ENCODE results near the gene FBLN2. TPM values are rescaled to one million over a fixed set of nuclear protein-coding genes. Genes with fewer than 3 reads are reported as not detected.

The FBLN2 gene
- polyA plus RNA-seq, 1 of the 3 experiments (the other 2 are of a cell fraction): 5.2 TPM

GRCh38 chr3:13515786-13516759 lies 32.9 kb upstream of the FBLN2 start:
- H3K27ac ChIP-seq (ENCODE audit: low read depth in 2 of 2, low read length in 1 of 2): no peak overlapping the region
- no peak overlapping the region for H3K4me2 ChIP-seq
- ChIA-PET POLR2A (interaction anchor here (1.0 kb wide), 1 partner anchor 9 kb away, joined by 3 read pairs; no protein-coding TSS in a partner anchor), CTCF (interaction anchor here (0.7 to 29.6 kb wide), 5 partner anchors 16 to 365 kb away, joined by 3 to 872 read pairs (median 7); partner anchors contain the start of gene WNT7A)
- no peaks in the 10 kb centered on the region for H3K9me2 ChIP-seq
- H3K27me3 ChIP-seq (ENCODE audit: insufficient read depth): no peaks in the 10 kb centered on the region
- DNase-seq: no peak
- H3K36me3 ChIP-seq (replicated peaks in 1 of 2; ENCODE audit: control insufficient read depth in 1 of 2, insufficient read depth in 2 of 2, low read length in 1 of 2): no peaks in the 10 kb centered on the region
- H3K9ac ChIP-seq: no peak overlapping the region
- no peak overlapping the region for H2AFZ ChIP-seq (ENCODE audit: low read depth)
- H3K9me3 ChIP-seq: no peaks in the 10 kb centered on the region
- no peaks in the 10 kb centered on the region for H4K20me1 ChIP-seq (ENCODE audit: insufficient read depth)
- H3K4me3 ChIP-seq (ENCODE audit: low read depth in 2 of 2, low read length in 1 of 2): no peak overlapping the region
- H3K79me2 ChIP-seq (ENCODE audit: insufficient read depth): no peaks in the 10 kb centered on the region
- TF ChIP-seq FOXJ3 (CRISPR knock-in tag; IDR thresholded peaks at IDR 0.05) (no peak), POLR2AphosphoS5 (IDR thresholded peaks at IDR 0.05; ENCODE audit: low read depth, low read length) (no peak), RXRA (IDR thresholded peaks at IDR 0.05; ENCODE audit: borderline replicate concordance, low read depth) (no peak), IRF3 (IDR thresholded peaks at IDR 0.05; ENCODE audit: low read depth, low read length) (no peak), NRF1 (IDR thresholded peaks at IDR 0.05; ENCODE audit: low read depth, low read length) (no peak), USF1 (IDR thresholded peaks at IDR 0.05; ENCODE audit: borderline replicate concordance, low read depth) (no peak), SMC3 (IDR thresholded peaks at IDR 0.05; ENCODE audit: low read depth, low read length) (no peak), MAX (IDR thresholded peaks at IDR 0.05; ENCODE audit: low read depth) (no peak), REST (IDR thresholded peaks at IDR 0.05; ENCODE audit: low read depth, low read length) (no peak), GABPA (IDR thresholded peaks at IDR 0.05; ENCODE audit: low read depth) (no peak), EP300 (IDR thresholded peaks at IDR 0.05; ENCODE audit: borderline replicate concordance in 1 of 2, low read depth in 1 of 2, low read length in 1 of 2) (no peak), FOXM1 (IDR thresholded peaks at IDR 0.05; ENCODE audit: low read depth) (no peak)
- peaks cover 0 to 49% of the 10 kb centered on the region in 2 experiments; a peak in 1 of 4 replicates for H3K4me1 ChIP-seq (ENCODE audit: control insufficient read depth in 1 of 2, insufficient read depth in 2 of 2, low read depth in 1 of 2, low read length in 1 of 2)
- WGBS (ENCODE audit: low lambda C conversion rate): 86% methylated on average over 10 of the region's 26 CpGs
- no peaks in the 10 kb centered on the region for H3F3A ChIP-seq (replicated peaks; ENCODE audit: insufficient read depth)

All from SK-N-SH (cell line).